ENCODE results near the gene ACBD6. TPM values are rescaled to one million over a fixed set of nuclear protein-coding genes. Genes with fewer than 3 reads are reported as not detected.

ACBD6 gene
- total RNA-seq, 1 donor from 2014 or later = 43.4 TPM

DNA sequence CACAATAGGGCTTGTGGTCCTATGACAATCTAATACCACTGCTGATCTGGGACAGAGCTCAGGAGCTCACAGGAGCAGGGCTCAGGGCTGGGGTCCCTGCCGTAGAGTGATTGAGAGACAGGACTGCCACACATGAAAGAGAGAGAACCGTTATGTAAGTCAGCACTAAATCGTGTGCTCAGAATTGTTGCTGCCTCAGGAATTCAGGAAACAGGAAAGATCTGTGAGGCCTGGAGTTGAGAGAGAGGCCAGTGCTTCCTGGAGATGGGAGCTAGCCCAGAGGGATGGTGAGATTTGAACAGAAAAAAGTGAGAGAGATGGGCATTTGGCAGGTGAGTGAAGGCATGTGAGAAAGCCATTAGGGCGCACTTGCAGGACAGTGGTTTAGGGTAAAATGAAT, 17.5 kb upstream of the ACBD6 start:
- Histone ChIP-seq H3K4me3 (ENCODE audit: insufficient read depth, low read depth, low read length) (no peak overlapping the region), H3K9ac (ENCODE audit: low read length) (no peak overlapping the region), H4K20me1 (ENCODE audit: insufficient read depth, low read length) (no peaks in the 10 kb centered on the region), H3K4me1 (ENCODE audit: insufficient read depth, low read length) (peaks cover 5% of the 10 kb centered on the region), H3K27me3 (ENCODE audit: insufficient read depth, low read length) (no peaks in the 10 kb centered on the region), H3K9me3 (ENCODE audit: insufficient read depth, low read depth, low read length) (no peaks in the 10 kb centered on the region), H3K79me2 (ENCODE audit: insufficient read depth, low read length) (no peaks in the 10 kb centered on the region), H3K27ac (ENCODE audit: low read depth, low read length) (no peak overlapping the region), H3K4me2 (ENCODE audit: low read length) (no peak overlapping the region), H3K36me3 (ENCODE audit: insufficient read depth, low read length) (no peaks in the 10 kb centered on the region), H2AFZ (ENCODE audit: low read depth, low read length) (peak overlapping the region; percentile 48)
- Mint-ChIP-seq H3K9me3 (ENCODE audit: unreplicated experiment) (peaks cover 3% of the 10 kb centered on the region), H3K27ac (ENCODE audit: unreplicated experiment) (peak overlapping the region; percentile 73), H3K36me3 (ENCODE audit: low read depth, unreplicated experiment) (no peaks in the 10 kb centered on the region), H3K4me3 (ENCODE audit: unreplicated experiment) (no peak overlapping the region), H3K27me3 (ENCODE audit: low read depth, unreplicated experiment) (no peaks in the 10 kb centered on the region), H3K4me1 (ENCODE audit: low read depth, unreplicated experiment) (peaks cover 26% of the 10 kb centered on the region)
- no peak for TF ChIP-seq EZH2 (IDR thresholded peaks at IDR 0.05; ENCODE audit: insufficient read depth, low read length)
- TF ChIP-seq, protein P1, sequence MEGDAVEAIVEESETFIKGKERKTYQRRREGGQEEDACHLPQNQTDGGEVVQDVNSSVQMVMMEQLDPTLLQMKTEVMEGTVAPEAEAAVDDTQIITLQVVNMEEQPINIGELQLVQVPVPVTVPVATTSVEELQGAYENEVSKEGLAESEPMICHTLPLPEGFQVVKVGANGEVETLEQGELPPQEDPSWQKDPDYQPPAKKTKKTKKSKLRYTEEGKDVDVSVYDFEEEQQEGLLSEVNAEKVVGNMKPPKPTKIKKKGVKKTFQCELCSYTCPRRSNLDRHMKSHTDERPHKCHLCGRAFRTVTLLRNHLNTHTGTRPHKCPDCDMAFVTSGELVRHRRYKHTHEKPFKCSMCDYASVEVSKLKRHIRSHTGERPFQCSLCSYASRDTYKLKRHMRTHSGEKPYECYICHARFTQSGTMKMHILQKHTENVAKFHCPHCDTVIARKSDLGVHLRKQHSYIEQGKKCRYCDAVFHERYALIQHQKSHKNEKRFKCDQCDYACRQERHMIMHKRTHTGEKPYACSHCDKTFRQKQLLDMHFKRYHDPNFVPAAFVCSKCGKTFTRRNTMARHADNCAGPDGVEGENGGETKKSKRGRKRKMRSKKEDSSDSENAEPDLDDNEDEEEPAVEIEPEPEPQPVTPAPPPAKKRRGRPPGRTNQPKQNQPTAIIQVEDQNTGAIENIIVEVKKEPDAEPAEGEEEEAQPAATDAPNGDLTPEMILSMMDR (IDR thresholded peaks at IDR 0.05; ENCODE audit: insufficient read depth, low read depth, low read length) = no peak
- DNase-seq (ENCODE audit: low read depth) (no peak), FAIRE-seq (no peak)

DNA sequence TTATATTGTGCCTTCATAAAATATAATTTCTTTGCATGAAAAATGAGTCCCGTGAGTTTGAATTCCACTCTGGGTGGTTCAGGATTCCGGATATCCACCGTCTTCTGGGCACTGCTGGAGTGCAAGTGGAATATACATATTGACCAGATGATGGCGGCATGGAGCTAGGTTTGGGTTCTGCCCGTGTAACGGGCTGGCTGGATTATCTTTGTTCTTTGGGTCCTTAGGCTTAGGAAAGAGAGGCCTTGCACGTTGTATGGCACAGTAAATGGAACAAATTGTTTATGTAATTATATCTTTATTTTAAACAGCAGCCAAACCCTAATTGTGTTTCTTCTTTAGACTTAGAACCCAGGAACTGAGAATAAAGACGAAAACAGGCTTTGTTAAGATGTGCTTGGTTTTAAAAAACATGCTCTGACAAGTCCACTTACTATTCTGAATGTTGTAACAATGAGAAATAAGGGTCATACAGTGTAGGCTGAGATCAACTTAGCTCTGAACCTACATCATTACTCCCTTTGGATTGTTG, 13.5 kb upstream of the ACBD6 start:
- Mint-ChIP-seq H3K36me3 (ENCODE audit: low read depth, unreplicated experiment) (no peaks in the 10 kb centered on the region), H3K4me3 (ENCODE audit: unreplicated experiment) (no peak overlapping the region), H3K27me3 (ENCODE audit: low read depth, unreplicated experiment) (no peaks in the 10 kb centered on the region), H3K9me3 (ENCODE audit: unreplicated experiment) (no peaks in the 10 kb centered on the region), H3K27ac (ENCODE audit: unreplicated experiment) (peak overlapping the region; percentile 72), H3K4me1 (ENCODE audit: low read depth, unreplicated experiment) (peaks cover 12% of the 10 kb centered on the region)
- Histone ChIP-seq H3K9ac (ENCODE audit: low read length) (peak overlapping the region; percentile 20), H3K27ac (ENCODE audit: low read depth, low read length) (peak overlapping the region; percentile 16), H2AFZ (ENCODE audit: low read depth, low read length) (peak overlapping the region; percentile 74), H3K27me3 (ENCODE audit: insufficient read depth, low read length) (no peaks in the 10 kb centered on the region), H3K36me3 (ENCODE audit: insufficient read depth, low read length) (no peaks in the 10 kb centered on the region), H3K4me3 (ENCODE audit: insufficient read depth, low read depth, low read length) (no peak overlapping the region), H3K4me2 (ENCODE audit: low read length) (no peak overlapping the region), H3K79me2 (ENCODE audit: insufficient read depth, low read length) (no peaks in the 10 kb centered on the region), H3K4me1 (ENCODE audit: insufficient read depth, low read length) (peaks cover 5% of the 10 kb centered on the region), H4K20me1 (ENCODE audit: insufficient read depth, low read length) (no peaks in the 10 kb centered on the region), H3K9me3 (ENCODE audit: insufficient read depth, low read depth, low read length) (no peaks in the 10 kb centered on the region)
- no peak for TF ChIP-seq EZH2 (IDR thresholded peaks at IDR 0.05; ENCODE audit: insufficient read depth, low read length)
- TF ChIP-seq, protein P1 (IDR thresholded peaks at IDR 0.05; ENCODE audit: insufficient read depth, low read depth, low read length) = peak; percentile 90
- DNase-seq (ENCODE audit: low read depth) = peak; percentile 57
- FAIRE-seq = peak; percentile 52

DNA sequence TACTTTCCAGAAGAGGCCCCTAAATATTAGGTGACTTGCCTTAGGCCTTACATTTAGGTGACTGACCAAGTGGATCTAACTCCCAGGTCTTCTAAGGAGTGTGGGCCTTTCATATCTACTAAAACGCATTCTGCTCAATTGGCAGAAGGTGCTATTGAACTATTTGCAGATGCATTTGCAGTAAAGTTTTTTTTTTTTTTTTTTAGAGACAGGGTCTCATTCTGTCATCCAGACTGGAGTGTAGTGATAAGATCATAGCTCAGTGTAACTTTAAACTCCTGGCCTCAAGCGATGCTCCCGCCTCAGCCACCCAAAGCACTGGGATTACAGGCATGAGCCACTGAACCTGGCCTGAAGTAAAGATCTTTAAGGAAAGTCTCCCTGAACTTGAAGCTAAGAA, 13.0 kb upstream of the ACBD6 start:
- Histone ChIP-seq H3K9ac (ENCODE audit: low read length) (no peak overlapping the region), H3K36me3 (ENCODE audit: insufficient read depth, low read length) (no peaks in the 10 kb centered on the region), H3K27ac (ENCODE audit: low read depth, low read length) (no peak overlapping the region), H3K9me3 (ENCODE audit: insufficient read depth, low read depth, low read length) (no peaks in the 10 kb centered on the region), H3K4me1 (ENCODE audit: insufficient read depth, low read length) (peaks cover 5% of the 10 kb centered on the region), H2AFZ (ENCODE audit: low read depth, low read length) (no peak overlapping the region), H3K4me2 (ENCODE audit: low read length) (no peak overlapping the region), H3K27me3 (ENCODE audit: insufficient read depth, low read length) (no peaks in the 10 kb centered on the region), H4K20me1 (ENCODE audit: insufficient read depth, low read length) (no peaks in the 10 kb centered on the region), H3K79me2 (ENCODE audit: insufficient read depth, low read length) (no peaks in the 10 kb centered on the region), H3K4me3 (ENCODE audit: insufficient read depth, low read depth, low read length) (no peak overlapping the region)
- FAIRE-seq (no peak), DNase-seq (ENCODE audit: low read depth) (no peak)
- Mint-ChIP-seq H3K9me3 (ENCODE audit: unreplicated experiment) (no peaks in the 10 kb centered on the region), H3K36me3 (ENCODE audit: low read depth, unreplicated experiment) (no peaks in the 10 kb centered on the region), H3K4me1 (ENCODE audit: low read depth, unreplicated experiment) (peaks cover 9% of the 10 kb centered on the region), H3K27ac (ENCODE audit: unreplicated experiment) (no peak overlapping the region), H3K4me3 (ENCODE audit: unreplicated experiment) (no peak overlapping the region), H3K27me3 (ENCODE audit: low read depth, unreplicated experiment) (no peaks in the 10 kb centered on the region)
- TF ChIP-seq, protein P1 (IDR thresholded peaks at IDR 0.05; ENCODE audit: insufficient read depth, low read depth, low read length) = no peak
- no peak for TF ChIP-seq EZH2 (IDR thresholded peaks at IDR 0.05; ENCODE audit: insufficient read depth, low read length)

Data from astrocyte (in vitro differentiated cells and primary cell).